IgD-negative memory B cell (primary cell): ENCODE data around the gene C12orf56. TPM values are rescaled to one million over a fixed set of nuclear protein-coding genes. Genes with fewer than 3 reads are reported as not detected.
"Not testable (repeated sequence)": the region's sequence is repeated elsewhere in the genome, so short reads cannot be mapped to it uniquely, and the experiment has no call there.

Source experiments
- H3K27ac Mint-ChIP-seq, 3 donors: one replicate each; pipeline ENCODE4 v1.8.0; 2020 to 2022; ENCODE audit warnings: mild to moderate bottlenecking in 3 of 3, mixed read lengths in 3 of 3, moderate library complexity in 1 of 3
- H3K27me3 Mint-ChIP-seq: one replicate; pipeline ENCODE4 v1.8.0; 2021; ENCODE audit warnings: mixed read lengths
- H3K36me3 Mint-ChIP-seq: one replicate; pipeline ENCODE4 v1.8.0; 2020; ENCODE audit warnings: mild to moderate bottlenecking, mixed read lengths
- H3K4me1 Mint-ChIP-seq, 3 donors: one replicate each; pipeline ENCODE4 v1.8.0; 2020 to 2022; ENCODE audit warnings: mixed read lengths in 3 of 3, mild to moderate bottlenecking in 1 of 3
- H3K4me3 Mint-ChIP-seq, 4 donors: one replicate each; pipeline ENCODE4 v1.8.0; 2020 to 2022; ENCODE audit warnings: mild to moderate bottlenecking in 4 of 4, mixed read lengths in 4 of 4, moderate library complexity in 3 of 4
- H3K9me3 Mint-ChIP-seq, 3 donors: one replicate each; pipeline ENCODE4 v1.8.0; 2020 to 2021; ENCODE audit warnings: mixed read lengths in 3 of 3, mild to moderate bottlenecking in 1 of 3
- polyA plus RNA-seq: library from polyadenylated mRNA; unstranded; fragments of 300-500 nt; fragmentation: Illumina TruSeq; gene quantifications from one replicate; pipeline ENCODE4 v1.2.3, GENCODE V29; 2021

C12orf56 gene
- polyA plus RNA-seq, 1 donor from 2014 or later, result not detected

GRCh38 chr12:64299628-64300027, 90.9 kb downstream of the C12orf56 start:
- Mint-ChIP-seq H3K4me3 (no peak overlapping the region), H3K4me1 (no peaks in the 10 kb centered on the region)

GRCh38 chr12:64296301-64296700, 94.3 kb downstream of the C12orf56 start:
- no peak overlapping the region for H3K27ac Mint-ChIP-seq
- peaks cover 0 to 2% (median 0%) of the 10 kb centered on the region in 3 donors for H3K4me1 Mint-ChIP-seq
- no peak overlapping the region for H3K4me3 Mint-ChIP-seq
- peaks cover 4% of the 10 kb centered on the region for H3K27me3 Mint-ChIP-seq
- H3K36me3 Mint-ChIP-seq, result no peaks in the 10 kb centered on the region
- peaks cover 0 to 1% (median 0%) of the 10 kb centered on the region in 3 donors for H3K9me3 Mint-ChIP-seq

More at GRCh38 chr12:64299628-64300027, 90.9 kb downstream of the C12orf56 start:
- Mint-ChIP-seq H3K27me3 (peaks cover 8% of the 10 kb centered on the region), H3K36me3 (no peaks in the 10 kb centered on the region), H3K27ac (no peak overlapping the region), H3K9me3 (no peaks in the 10 kb centered on the region)

GRCh38 chr12:64293654-64294364, 96.7 kb downstream of the C12orf56 start:
- Mint-ChIP-seq H3K4me1 (peaks cover 0 to 2% (median 0%) of the 10 kb centered on the region in 3 donors), H3K27ac (no peak overlapping the region), H3K4me3 (no peak overlapping the region), H3K9me3 (peaks cover 0 to 1% (median 0%) of the 10 kb centered on the region in 3 donors), H3K27me3 (peaks cover 4% of the 10 kb centered on the region), H3K36me3 (no peaks in the 10 kb centered on the region)

- not testable (repeated sequence) for H3K9me3 Mint-ChIP-seq, H3K27ac Mint-ChIP-seq, H3K36me3 Mint-ChIP-seq
Measured at GRCh38 chr12:64293174-64293573, 97.4 kb downstream of the C12orf56 start.

GRCh38 chr12:64286521-64286920, 104.0 kb downstream of the C12orf56 start:
- H3K36me3 Mint-ChIP-seq, result no peaks in the 10 kb centered on the region
- no peak overlapping the region for H3K27ac Mint-ChIP-seq
- no peak overlapping the region for H3K4me3 Mint-ChIP-seq
- no peaks in the 10 kb centered on the region for H3K9me3 Mint-ChIP-seq
- H3K27me3 Mint-ChIP-seq, result peaks cover 6% of the 10 kb centered on the region
- no peaks in the 10 kb centered on the region for H3K4me1 Mint-ChIP-seq

More at GRCh38 chr12:64293174-64293573, 97.4 kb downstream of the C12orf56 start:
- H3K4me3 Mint-ChIP-seq, H3K27me3 Mint-ChIP-seq, H3K4me1 Mint-ChIP-seq: not testable (repeated sequence)

GRCh38 chr12:64284256-64284655, 106.3 kb downstream of the C12orf56 start:
- Mint-ChIP-seq H3K4me3 (no peak overlapping the region), H3K27me3 (peaks cover 6% of the 10 kb centered on the region), H3K4me1 (no peaks in the 10 kb centered on the region), H3K36me3 (no peaks in the 10 kb centered on the region), H3K9me3 (no peaks in the 10 kb centered on the region), H3K27ac (no peak overlapping the region)

GRCh38 chr12:64278421-64278820, 112.1 kb downstream of the C12orf56 start:
- Mint-ChIP-seq H3K27me3 (peaks cover 6% of the 10 kb centered on the region), H3K9me3 (no peaks in the 10 kb centered on the region), H3K36me3 (no peaks in the 10 kb centered on the region), H3K4me1 (no peaks in the 10 kb centered on the region), H3K27ac (no peak overlapping the region), H3K4me3 (no peak overlapping the region)

- Mint-ChIP-seq H3K4me3 (no peak overlapping the region), H3K36me3 (no peaks in the 10 kb centered on the region), H3K27me3 (no peaks in the 10 kb centered on the region), H3K9me3 (no peaks in the 10 kb centered on the region), H3K4me1 (no peaks in the 10 kb centered on the region), H3K27ac (no peak overlapping the region)
Measured at GRCh38 chr12:64273527-64274403, 116.8 kb downstream of the C12orf56 start.

GRCh38 chr12:64270411-64270810, 120.1 kb downstream of the C12orf56 start:
- H3K4me1 Mint-ChIP-seq, result no peaks in the 10 kb centered on the region

GRCh38 chr12:64269161-64269560, 121.4 kb downstream of the C12orf56 start:
- Mint-ChIP-seq H3K4me3 (no peak overlapping the region), H3K27ac (no peak overlapping the region), H3K36me3 (no peaks in the 10 kb centered on the region)

More at GRCh38 chr12:64270411-64270810, 120.1 kb downstream of the C12orf56 start:
- no peaks in the 10 kb centered on the region for H3K9me3 Mint-ChIP-seq
- H3K4me3 Mint-ChIP-seq, result no peak overlapping the region
- H3K27ac Mint-ChIP-seq, result no peak overlapping the region
- peaks cover 5% of the 10 kb centered on the region for H3K27me3 Mint-ChIP-seq
- H3K36me3 Mint-ChIP-seq, result no peaks in the 10 kb centered on the region

GRCh38 chr12:64268409-64268808, 122.1 kb downstream of the C12orf56 start:
- Mint-ChIP-seq H3K27ac (no peak overlapping the region), H3K4me1 (no peaks in the 10 kb centered on the region), H3K27me3 (peaks cover 5% of the 10 kb centered on the region), H3K9me3 (no peaks in the 10 kb centered on the region), H3K4me3 (peak overlapping the region in 1 of 4 donors; percentile 37), H3K36me3 (no peaks in the 10 kb centered on the region)

More at GRCh38 chr12:64269161-64269560, 121.4 kb downstream of the C12orf56 start:
- H3K4me1 Mint-ChIP-seq, result no peaks in the 10 kb centered on the region
- peaks cover 5% of the 10 kb centered on the region for H3K27me3 Mint-ChIP-seq
- no peaks in the 10 kb centered on the region for H3K9me3 Mint-ChIP-seq

- Mint-ChIP-seq H3K4me3 (no peak overlapping the region), H3K4me1 (no peaks in the 10 kb centered on the region), H3K27me3 (peaks cover 5% of the 10 kb centered on the region), H3K9me3 (no peaks in the 10 kb centered on the region), H3K36me3 (no peaks in the 10 kb centered on the region), H3K27ac (no peak overlapping the region)
Measured at GRCh38 chr12:64265839-64266238, 124.7 kb downstream of the C12orf56 start.

- H3K4me1 Mint-ChIP-seq, result no peaks in the 10 kb centered on the region
- H3K36me3 Mint-ChIP-seq, result no peaks in the 10 kb centered on the region
- no peaks in the 10 kb centered on the region for H3K9me3 Mint-ChIP-seq
- peaks cover 7% of the 10 kb centered on the region for H3K27me3 Mint-ChIP-seq
- no peak overlapping the region for H3K4me3 Mint-ChIP-seq
- H3K27ac Mint-ChIP-seq, result no peak overlapping the region
Measured at GRCh38 chr12:64261813-64262212, 128.7 kb downstream of the C12orf56 start.

GRCh38 chr12:64258576-64258975, 132.0 kb downstream of the C12orf56 start:
- no peaks in the 10 kb centered on the region for H3K36me3 Mint-ChIP-seq
- H3K27me3 Mint-ChIP-seq, result peaks cover 2% of the 10 kb centered on the region
- H3K4me1 Mint-ChIP-seq, result no peaks in the 10 kb centered on the region
- no peak overlapping the region for H3K4me3 Mint-ChIP-seq
- H3K27ac Mint-ChIP-seq, result no peak overlapping the region
- H3K9me3 Mint-ChIP-seq, result no peaks in the 10 kb centered on the region

GRCh38 chr12:64256166-64256800, 134.3 kb downstream of the C12orf56 start:
- H3K36me3 Mint-ChIP-seq, result no peaks in the 10 kb centered on the region
- peaks cover 2% of the 10 kb centered on the region for H3K27me3 Mint-ChIP-seq
- no peaks in the 10 kb centered on the region for H3K9me3 Mint-ChIP-seq
- no peak overlapping the region for H3K4me3 Mint-ChIP-seq
- H3K4me1 Mint-ChIP-seq, result no peaks in the 10 kb centered on the region
- H3K27ac Mint-ChIP-seq, result peak overlapping the region in 1 of 3 donors; percentile 54
